B cell (primary cell): ENCODE results near the gene KDM5A. TPM values are rescaled to one million over a fixed set of nuclear protein-coding genes. Genes with fewer than 3 reads are reported as not detected.
"Not testable (repeated sequence)": the region's sequence is repeated elsewhere in the genome, so short reads cannot be mapped to it uniquely, and the experiment has no call there.

Source experiments
- ATAC-seq: fragments of 200-7000 bp; cut with Tn5 transposase; one replicate; pipeline ENCODE4 v1.10.0; 2021; ENCODE audit warnings: low read depth, mild to moderate bottlenecking, moderate number of reproducible peaks, moderate library complexity
- CTCF ChIA-PET: fragments of 350-600 bp; sonication (Branson Sonifier 250); formaldehyde crosslinking; loops from one replicate; lab custom pipeline; 2021; ENCODE audit warnings: antibody characterized with exemption, inconsistent platforms; lab: Charles Lee
- POLR2A ChIA-PET: fragments of 350-600 bp; sonication (Branson Sonifier 250); formaldehyde crosslinking; loops from one replicate; lab custom pipeline; 2021; ENCODE audit warnings: antibody characterized with exemption; lab: Charles Lee
- DNase-seq: peaks from one replicate; pipeline ENCODE4 v3.0.0; 2013
- H2AFZ ChIP-seq: 2 replicates; pipeline ENCODE4 v1.6.1; 2012; ENCODE audit warnings: mild to moderate bottlenecking, low read depth, low read length; ENCODE audit not compliant: insufficient read depth, poor library complexity, severe bottlenecking
- H3K27ac ChIP-seq, 2 donors: 1 replicate in 1 of 2; 2 replicates in 1 of 2; pipeline ENCODE4 v1.5.1; 2012 to 2013; ENCODE audit warnings: low read length in 2 of 2, mild to moderate bottlenecking in 2 of 2, moderate library complexity in 1 of 2
- H3K27me3 ChIP-seq, 4 experiments: fragments of 200-600 bp in 1 of 4; sonication (generic) in 1 of 4; replicated peaks in 1 of 4; 1 replicate in 2 of 4; 2 replicates in 2 of 4; pipeline versions ENCODE4 v1.6.1 to v1.7.0; 2013 to 2016; ENCODE audit warnings: low read length in 3 of 4, mild to moderate bottlenecking in 2 of 4, mixed read lengths in 1 of 4, moderate library complexity in 1 of 4; ENCODE audit not compliant: insufficient read depth in 4 of 4, control insufficient read depth in 3 of 4; ENCODE audit errors: control extremely low read depth in 1 of 4
- H3K36me3 ChIP-seq, 2 experiments: replicated peaks in 1 of 2; 1 replicate in 1 of 2; 2 replicates in 1 of 2; pipeline versions ENCODE4 v1.6.1 to v1.7.1; 2013; ENCODE audit warnings: low read length in 1 of 2; ENCODE audit not compliant: insufficient read depth in 2 of 2, control insufficient read depth in 1 of 2; ENCODE audit errors: control extremely low read depth in 1 of 2, extremely low read depth in 1 of 2
- H3K4me1 ChIP-seq, 2 donors: fragments of 200-600 bp in 1 of 2; sonication (generic) in 1 of 2; 1 replicate in 1 of 2; 2 replicates in 1 of 2; pipeline versions ENCODE4 v1.5.1 to v1.6.1; 2013 to 2017; ENCODE audit warnings: low read length in 2 of 2; ENCODE audit not compliant: control insufficient read depth in 2 of 2, insufficient read depth in 2 of 2
- H3K4me2 ChIP-seq: replicated peaks from 2 replicates; pipeline ENCODE3; 2012; ENCODE audit warnings: mild to moderate bottlenecking, low read depth, low read length; ENCODE audit not compliant: poor library complexity, severe bottlenecking
- H3K4me3 ChIP-seq, 5 experiments: fragments of 200-600 bp in 1 of 5; sonication (generic) in 1 of 5; 1 replicate in 3 of 5; 2 replicates in 2 of 5; pipeline versions ENCODE4 v1.5.1 to v1.7.0; 2011 to 2016; ENCODE audit warnings: low read length in 4 of 5, mild to moderate bottlenecking in 4 of 5, low read depth in 2 of 5, control low read depth in 1 of 5, moderate library complexity in 1 of 5; ENCODE audit not compliant: insufficient read depth in 1 of 5; ENCODE audit errors: control extremely low read depth in 1 of 5, extremely low read depth in 1 of 5
- H3K79me2 ChIP-seq: fragments of 200-600 bp; sonication (generic); one replicate; pipeline ENCODE4 v1.6.0; 2016; ENCODE audit warnings: low read length; ENCODE audit not compliant: control insufficient read depth, insufficient read depth
- H3K9ac ChIP-seq: fragments of 200-600 bp; sonication (generic); 2 replicates; pipeline ENCODE4 v1.6.1; 2017; ENCODE audit warnings: mild to moderate bottlenecking, low read length, moderate library complexity
- H3K9me3 ChIP-seq, 3 donors: one replicate each; pipeline versions ENCODE4 v1.6.1 to v1.7.1; 2013; ENCODE audit warnings: low read length in 2 of 3; ENCODE audit not compliant: control insufficient read depth in 2 of 3, insufficient read depth in 1 of 3; ENCODE audit errors: control extremely low read depth in 1 of 3
- H4K20me1 ChIP-seq: 2 replicates; pipeline ENCODE4 v1.6.0; 2012; ENCODE audit warnings: mild to moderate bottlenecking, low read length; ENCODE audit not compliant: insufficient read depth, control insufficient read depth, poor library complexity, severe bottlenecking
- H3K27ac Mint-ChIP-seq: one replicate; pipeline ENCODE4 v1.8.0; 2021; ENCODE audit warnings: mixed read lengths
- H3K27me3 Mint-ChIP-seq: one replicate; pipeline ENCODE4 v1.8.0; 2021; ENCODE audit warnings: mixed read lengths
- H3K4me1 Mint-ChIP-seq: one replicate; pipeline ENCODE4 v1.8.0; 2021; ENCODE audit warnings: mixed read lengths
- H3K4me3 Mint-ChIP-seq: one replicate; pipeline ENCODE4 v1.8.0; 2021; ENCODE audit warnings: mixed read lengths
- H3K9me3 Mint-ChIP-seq: one replicate; pipeline ENCODE4 v1.8.0; 2022; ENCODE audit warnings: mixed read lengths; ENCODE audit not compliant: insufficient read depth
- WGBS: methylation state at CpG from one replicate; pipeline ENCODE4 v1.1.5; 2013; ENCODE audit warnings: missing lambda C conversion rate; ENCODE audit not compliant: insufficient coverage; 5-methylcytosine and 5-hydroxymethylcytosine counted together
- intact Hi-C: fragments of 100-400 bp; cut with micrococcal nuclease; formaldehyde crosslinking; loops from one replicate; pipeline ENCODE4 v1.10.0; 2022
- polyA plus RNA-seq: library from polyadenylated mRNA; depleted of rRNA; stranded (reverse); fragments of >200 nt; gene quantifications from 2 replicates; pipeline ENCODE4 v1.2.3, GENCODE V29; 2012
- total RNA-seq, 2 donors: library from RNA; stranded (reverse); fragments of 120-200 nt in 1 of 2; gene quantifications; 1 replicate in 1 of 2; 2 replicates in 1 of 2; pipeline versions ENCODE4 v1.2.3 to v1.2.4, GENCODE V29; 2013 to 2022

Gene KDM5A
- total and polyA plus RNA-seq, 2 donors (not counting 1 experiment from before 2014, with no cell fraction given): 13.0 to 171 TPM

- intact Hi-C loops, H3K9me3 Mint-ChIP-seq, H3K4me2 ChIP-seq, H2AFZ ChIP-seq, H3K27ac ChIP-seq, H3K4me3 ChIP-seq, CTCF ChIA-PET, H3K79me2 ChIP-seq, H3K9ac ChIP-seq, POLR2A ChIA-PET, DNase-seq, H3K27me3 ChIP-seq, H3K4me1 ChIP-seq, ATAC-seq, H3K4me3 Mint-ChIP-seq, H3K9me3 ChIP-seq, H3K27ac Mint-ChIP-seq, H3K27me3 Mint-ChIP-seq: not testable (repeated sequence)
- Histone ChIP-seq H3K36me3 (peaks cover 16 to 62% of the 10 kb centered on the region in 2 experiments), H4K20me1 (peaks cover 18% of the 10 kb centered on the region)
- no CpG with 5 or more reads among the region's 1 CpG for whole genome bisulfite sequencing
- H3K4me1 Mint-ChIP-seq: peaks cover 16% of the 10 kb centered on the region
Measured at GRCh38 chr12:300166-300565, 89.0 kb downstream of the KDM5A start.

DNA sequence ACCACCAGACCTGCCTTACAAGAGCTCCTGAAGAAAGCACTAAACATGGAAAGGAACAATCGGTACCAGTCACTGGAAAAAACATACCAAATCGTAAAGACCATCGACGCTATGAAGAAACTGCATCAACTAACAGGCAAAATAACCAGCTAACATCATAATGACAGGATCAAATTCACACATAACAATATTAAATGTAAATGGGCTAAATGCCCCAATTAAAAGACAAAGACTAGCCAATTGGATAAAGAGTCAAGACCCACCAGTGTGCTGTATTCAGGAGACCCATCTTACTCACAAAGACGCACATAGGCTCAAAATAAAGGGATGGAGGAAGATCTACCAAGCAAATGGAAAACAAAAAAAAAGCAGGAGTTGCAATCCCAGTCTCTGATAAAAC, 89.6 kb downstream of the KDM5A start:
- H3K27ac Mint-ChIP-seq, H3K9me3 ChIP-seq, H3K27me3 ChIP-seq, H3K79me2 ChIP-seq, DNase-seq, H3K4me3 Mint-ChIP-seq, CTCF ChIA-PET, H3K4me1 ChIP-seq, H3K9ac ChIP-seq, H3K27ac ChIP-seq, H2AFZ ChIP-seq, H3K27me3 Mint-ChIP-seq, H3K4me2 ChIP-seq, POLR2A ChIA-PET, H3K4me3 ChIP-seq, H3K9me3 Mint-ChIP-seq, intact Hi-C loops, ATAC-seq: not testable (repeated sequence)
- H3K4me1 Mint-ChIP-seq: peaks cover 16% of the 10 kb centered on the region
- WGBS: 83% methylated on average over 1 of the region's 5 CpGs
- peaks cover 18% of the 10 kb centered on the region for H4K20me1 ChIP-seq
- H3K36me3 ChIP-seq: peaks cover 12 to 64% of the 10 kb centered on the region in 2 experiments

- H3K4me1 ChIP-seq, DNase-seq, H3K9me3 Mint-ChIP-seq, H3K79me2 ChIP-seq, CTCF ChIA-PET, H3K4me3 Mint-ChIP-seq, H3K9me3 ChIP-seq, intact Hi-C loops, H2AFZ ChIP-seq, POLR2A ChIA-PET, H3K27ac ChIP-seq, H3K4me2 ChIP-seq, ATAC-seq, H3K9ac ChIP-seq, H3K27ac Mint-ChIP-seq, H3K4me3 ChIP-seq, H3K27me3 ChIP-seq, H3K27me3 Mint-ChIP-seq: not testable (repeated sequence)
- H3K4me1 Mint-ChIP-seq: peaks cover 16% of the 10 kb centered on the region
- WGBS: 97% methylated on average over 8 of the region's 8 CpGs
- Histone ChIP-seq H4K20me1 (peaks cover 23% of the 10 kb centered on the region), H3K36me3 (peaks cover 14 to 64% of the 10 kb centered on the region in 2 experiments)
Measured at GRCh38 chr12:298059-298458, 91.1 kb downstream of the KDM5A start.
